Measurements from ENCODE around the gene ZCWPW2. TPM values are rescaled to one million over a fixed set of nuclear protein-coding genes. Genes with fewer than 3 reads are reported as not detected.

The ZCWPW2 gene
- total RNA-seq, 1 experiment from 2014 or later, result 0.77 TPM

DNA sequence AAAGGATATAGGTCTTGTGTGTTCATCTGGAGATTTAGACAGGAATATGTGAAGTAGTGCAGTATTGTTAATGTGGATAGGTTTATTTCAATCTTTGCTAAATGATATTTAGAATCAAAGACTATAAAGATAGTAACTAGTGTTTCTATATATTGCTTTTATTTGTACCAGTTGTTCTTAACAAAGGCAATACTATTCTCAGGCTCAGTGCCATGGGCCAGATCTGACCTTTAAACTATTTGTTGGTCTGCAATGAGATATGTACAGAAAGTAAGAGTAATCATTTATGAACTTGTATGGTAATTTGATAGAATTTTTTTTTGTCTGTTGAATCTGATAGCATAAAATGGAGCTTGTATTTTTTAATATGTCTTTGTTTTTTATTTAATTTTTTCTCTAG, 146.8 kb downstream of the ZCWPW2 start:
- TF ChIP-seq, protein P1, sequence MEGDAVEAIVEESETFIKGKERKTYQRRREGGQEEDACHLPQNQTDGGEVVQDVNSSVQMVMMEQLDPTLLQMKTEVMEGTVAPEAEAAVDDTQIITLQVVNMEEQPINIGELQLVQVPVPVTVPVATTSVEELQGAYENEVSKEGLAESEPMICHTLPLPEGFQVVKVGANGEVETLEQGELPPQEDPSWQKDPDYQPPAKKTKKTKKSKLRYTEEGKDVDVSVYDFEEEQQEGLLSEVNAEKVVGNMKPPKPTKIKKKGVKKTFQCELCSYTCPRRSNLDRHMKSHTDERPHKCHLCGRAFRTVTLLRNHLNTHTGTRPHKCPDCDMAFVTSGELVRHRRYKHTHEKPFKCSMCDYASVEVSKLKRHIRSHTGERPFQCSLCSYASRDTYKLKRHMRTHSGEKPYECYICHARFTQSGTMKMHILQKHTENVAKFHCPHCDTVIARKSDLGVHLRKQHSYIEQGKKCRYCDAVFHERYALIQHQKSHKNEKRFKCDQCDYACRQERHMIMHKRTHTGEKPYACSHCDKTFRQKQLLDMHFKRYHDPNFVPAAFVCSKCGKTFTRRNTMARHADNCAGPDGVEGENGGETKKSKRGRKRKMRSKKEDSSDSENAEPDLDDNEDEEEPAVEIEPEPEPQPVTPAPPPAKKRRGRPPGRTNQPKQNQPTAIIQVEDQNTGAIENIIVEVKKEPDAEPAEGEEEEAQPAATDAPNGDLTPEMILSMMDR (IDR thresholded peaks at IDR 0.05; ENCODE audit: unreplicated experiment), result no peak
- Mint-ChIP-seq H3K4me1 (ENCODE audit: insufficient read depth, unreplicated experiment) (no peaks in the 10 kb centered on the region), H3K4me3 (ENCODE audit: unreplicated experiment) (no peak overlapping the region), H3K27me3 (ENCODE audit: insufficient read depth, unreplicated experiment) (no peaks in the 10 kb centered on the region), H3K36me3 (ENCODE audit: insufficient read depth, unreplicated experiment) (no peaks in the 10 kb centered on the region), H3K27ac (ENCODE audit: low read depth, unreplicated experiment) (no peak overlapping the region), H3K9me3 (ENCODE audit: unreplicated experiment) (no peaks in the 10 kb centered on the region)
- BruUV-seq (replicated peaks), result no TSS peak
- intact Hi-C loops (cut with micrococcal nuclease), result no loop called here
- DNase-seq (ENCODE audit: unreplicated experiment), result no peak
- CTCF ChIA-PET, result no interaction called here
- POLR2A ChIA-PET, result no interaction called here

DNA sequence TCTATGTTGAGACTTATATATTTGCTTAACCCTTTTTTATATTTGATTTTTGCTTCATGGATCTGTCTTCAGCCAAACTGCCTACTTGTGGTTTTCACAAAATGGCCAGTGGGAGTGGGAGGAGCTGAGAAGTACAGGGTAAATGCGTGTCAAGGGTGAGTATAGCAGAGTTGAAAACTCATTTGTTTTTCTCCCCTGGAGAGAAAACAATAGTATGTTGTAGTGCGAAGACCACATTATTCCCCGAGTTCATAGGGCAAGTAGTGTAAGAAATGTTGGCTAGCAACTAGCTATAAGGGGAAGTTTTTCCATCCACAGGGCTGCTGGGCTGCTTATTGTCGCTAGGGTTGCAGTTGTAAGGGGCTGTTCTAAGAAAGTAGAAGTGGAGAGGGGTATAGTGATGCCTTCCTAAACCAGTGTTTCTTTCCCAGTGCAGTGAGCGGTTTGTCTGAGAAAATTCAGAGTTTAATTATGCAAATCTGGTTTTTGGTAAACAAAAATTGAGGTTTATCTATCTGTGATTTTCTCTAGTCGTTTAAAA, 153.9 kb downstream of the ZCWPW2 start:
- POLR2A ChIA-PET, result no interaction called here
- CTCF ChIA-PET, result no interaction called here
- H3K9me3 Mint-ChIP-seq (ENCODE audit: unreplicated experiment), result no peaks in the 10 kb centered on the region
- intact Hi-C loops (cut with micrococcal nuclease), result no loop called here
- TF ChIP-seq, protein P1 (IDR thresholded peaks at IDR 0.05; ENCODE audit: unreplicated experiment), result no peak
- no peak overlapping the region for H3K4me3 Mint-ChIP-seq (ENCODE audit: unreplicated experiment)
- H3K27me3 Mint-ChIP-seq (ENCODE audit: insufficient read depth, unreplicated experiment), result no peaks in the 10 kb centered on the region
- no peaks in the 10 kb centered on the region for H3K4me1 Mint-ChIP-seq (ENCODE audit: insufficient read depth, unreplicated experiment)
- H3K27ac Mint-ChIP-seq (ENCODE audit: low read depth, unreplicated experiment), result no peak overlapping the region
- DNase-seq (ENCODE audit: unreplicated experiment), result no peak
- BruUV-seq (replicated peaks), result no TSS peak
- H3K36me3 Mint-ChIP-seq (ENCODE audit: insufficient read depth, unreplicated experiment), result no peaks in the 10 kb centered on the region

DNA sequence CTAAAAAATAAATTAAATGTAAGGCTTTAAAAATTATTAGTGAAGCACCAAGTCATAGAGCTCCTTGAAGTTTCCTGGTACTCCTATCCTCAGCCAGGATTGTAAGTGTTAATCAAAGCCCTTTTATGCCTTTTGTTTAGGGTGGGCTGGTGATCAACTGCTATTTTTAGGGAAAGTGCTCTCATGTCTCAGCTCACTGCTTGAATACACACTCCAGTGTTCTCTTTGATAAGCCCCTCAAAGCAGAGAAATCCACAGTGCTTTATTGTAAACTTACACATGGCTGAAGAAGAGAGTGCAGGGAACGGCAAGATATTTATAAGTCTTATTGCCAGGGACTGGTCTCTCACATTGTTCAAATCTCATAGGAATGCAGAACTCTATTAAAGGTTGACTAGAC, 156.5 kb downstream of the ZCWPW2 start:
- no peaks in the 10 kb centered on the region for H3K4me1 Mint-ChIP-seq (ENCODE audit: insufficient read depth, unreplicated experiment)
- ChIA-PET POLR2A (no interaction called here), CTCF (no interaction called here)
- BruUV-seq (replicated peaks), result no TSS peak
- TF ChIP-seq, protein P1 (IDR thresholded peaks at IDR 0.05; ENCODE audit: unreplicated experiment), result no peak
- H3K27me3 Mint-ChIP-seq (ENCODE audit: insufficient read depth, unreplicated experiment), result no peaks in the 10 kb centered on the region
- no peaks in the 10 kb centered on the region for H3K36me3 Mint-ChIP-seq (ENCODE audit: insufficient read depth, unreplicated experiment)
- DNase-seq (ENCODE audit: unreplicated experiment), result no peak
- no peak overlapping the region for H3K4me3 Mint-ChIP-seq (ENCODE audit: unreplicated experiment)
- intact Hi-C loops (cut with micrococcal nuclease), result loop anchor here (1.0 kb wide), 1 partner anchor 9 kb away; no protein-coding TSS in a partner anchor
- no peaks in the 10 kb centered on the region for H3K9me3 Mint-ChIP-seq (ENCODE audit: unreplicated experiment)
- no peak overlapping the region for H3K27ac Mint-ChIP-seq (ENCODE audit: low read depth, unreplicated experiment)

DNA sequence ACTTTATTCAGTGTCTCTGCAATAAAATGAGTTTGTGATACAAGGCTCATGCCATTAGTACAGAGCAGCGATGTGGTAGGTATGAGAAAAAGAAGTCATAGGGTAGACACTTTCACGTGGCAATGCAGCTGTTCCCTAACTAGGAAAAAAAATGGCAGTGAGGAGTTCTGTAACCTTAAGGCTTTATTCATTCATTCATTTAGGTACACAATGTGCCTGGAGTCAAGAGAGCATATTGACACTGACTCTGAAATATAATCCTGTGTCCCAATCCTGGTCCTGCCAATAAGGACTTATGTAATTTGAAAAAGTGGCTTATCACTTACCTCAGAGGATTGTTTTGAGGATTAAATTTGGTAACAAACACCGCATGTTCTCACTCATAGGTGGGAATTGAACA, 173.1 kb downstream of the ZCWPW2 start:
- Mint-ChIP-seq H3K36me3 (ENCODE audit: insufficient read depth, unreplicated experiment) (no peaks in the 10 kb centered on the region), H3K4me1 (ENCODE audit: insufficient read depth, unreplicated experiment) (no peaks in the 10 kb centered on the region), H3K9me3 (ENCODE audit: unreplicated experiment) (no peaks in the 10 kb centered on the region), H3K27me3 (ENCODE audit: insufficient read depth, unreplicated experiment) (no peaks in the 10 kb centered on the region), H3K27ac (ENCODE audit: low read depth, unreplicated experiment) (no peak overlapping the region), H3K4me3 (ENCODE audit: unreplicated experiment) (no peak overlapping the region)
- BruUV-seq (replicated peaks), result no TSS peak
- ChIA-PET POLR2A (no interaction called here), CTCF (no interaction called here)
- no peak for DNase-seq (ENCODE audit: unreplicated experiment)
- intact Hi-C loops (cut with micrococcal nuclease), result no loop called here
- TF ChIP-seq, protein P1 (IDR thresholded peaks at IDR 0.05; ENCODE audit: unreplicated experiment), result no peak
